Measurements from ENCODE around the gene CCDC66. TPM values are rescaled to one million over a fixed set of nuclear protein-coding genes. Genes with fewer than 3 reads are reported as not detected.

Gene CCDC66
- total RNA-seq, 4 donors from 2014 or later, result 43.5 to 77.9 (median 65.7) TPM

DNA sequence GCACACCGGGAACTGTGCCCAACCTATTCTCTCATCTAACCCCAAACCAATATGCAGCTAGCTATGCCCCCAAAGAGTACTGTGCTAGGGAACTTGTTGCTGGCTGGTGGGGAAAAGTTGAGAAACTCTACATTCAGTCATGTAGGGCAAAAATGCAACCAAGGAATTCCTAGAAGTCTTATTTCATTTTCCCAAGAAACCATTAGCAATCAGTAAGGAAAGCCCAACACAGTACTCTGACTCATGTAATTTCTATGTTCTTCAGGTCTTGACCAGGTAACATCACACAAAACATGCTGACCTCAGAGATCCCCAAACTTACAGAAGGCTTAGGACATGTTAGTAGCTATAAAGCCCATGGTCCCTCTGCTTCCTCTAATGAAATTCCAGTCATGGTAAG is 74.0 kb downstream of the CCDC66 start:
- Histone ChIP-seq H3K27me3 (no peaks in the 10 kb centered on the region), H3K9me3 (no peaks in the 10 kb centered on the region), H3K36me3 (no peaks in the 10 kb centered on the region), H3K4me1 (no peaks in the 10 kb centered on the region), H3K4me3 (no peak overlapping the region), H3K27ac (no peak overlapping the region)
- intact Hi-C loops (cut with DNase I; ENCODE audit: low total_unique reads), result no loop called here
- no peak for DNase-seq
- TF ChIP-seq, protein P1, sequence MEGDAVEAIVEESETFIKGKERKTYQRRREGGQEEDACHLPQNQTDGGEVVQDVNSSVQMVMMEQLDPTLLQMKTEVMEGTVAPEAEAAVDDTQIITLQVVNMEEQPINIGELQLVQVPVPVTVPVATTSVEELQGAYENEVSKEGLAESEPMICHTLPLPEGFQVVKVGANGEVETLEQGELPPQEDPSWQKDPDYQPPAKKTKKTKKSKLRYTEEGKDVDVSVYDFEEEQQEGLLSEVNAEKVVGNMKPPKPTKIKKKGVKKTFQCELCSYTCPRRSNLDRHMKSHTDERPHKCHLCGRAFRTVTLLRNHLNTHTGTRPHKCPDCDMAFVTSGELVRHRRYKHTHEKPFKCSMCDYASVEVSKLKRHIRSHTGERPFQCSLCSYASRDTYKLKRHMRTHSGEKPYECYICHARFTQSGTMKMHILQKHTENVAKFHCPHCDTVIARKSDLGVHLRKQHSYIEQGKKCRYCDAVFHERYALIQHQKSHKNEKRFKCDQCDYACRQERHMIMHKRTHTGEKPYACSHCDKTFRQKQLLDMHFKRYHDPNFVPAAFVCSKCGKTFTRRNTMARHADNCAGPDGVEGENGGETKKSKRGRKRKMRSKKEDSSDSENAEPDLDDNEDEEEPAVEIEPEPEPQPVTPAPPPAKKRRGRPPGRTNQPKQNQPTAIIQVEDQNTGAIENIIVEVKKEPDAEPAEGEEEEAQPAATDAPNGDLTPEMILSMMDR (IDR thresholded peaks at IDR 0.05), result no peak
- TF ChIP-seq POLR2A (IDR thresholded peaks at IDR 0.05), result no peak

GRCh38 chr3:56633181-56633580 is 76.2 kb downstream of the CCDC66 start:
- no peaks in the 10 kb centered on the region for H3K27me3 ChIP-seq
- no peaks in the 10 kb centered on the region for H3K9me3 ChIP-seq
- no peak overlapping the region for H3K27ac ChIP-seq
- intact Hi-C loops (cut with DNase I; ENCODE audit: low total_unique reads), result no loop called here
- H3K4me3 ChIP-seq, result no peak overlapping the region
- TF ChIP-seq, protein P1 (IDR thresholded peaks at IDR 0.05), result no peak
- no peak for TF ChIP-seq POLR2A (IDR thresholded peaks at IDR 0.05)
- H3K36me3 ChIP-seq, result no peaks in the 10 kb centered on the region
- H3K4me1 ChIP-seq, result no peaks in the 10 kb centered on the region
- no peak for DNase-seq

- no peak overlapping the region for H3K4me3 ChIP-seq
- H3K4me1 ChIP-seq, result no peaks in the 10 kb centered on the region
- no peaks in the 10 kb centered on the region for H3K9me3 ChIP-seq
- no peaks in the 10 kb centered on the region for H3K27me3 ChIP-seq
- no peak overlapping the region for H3K27ac ChIP-seq
- no peak for DNase-seq
- intact Hi-C loops (cut with DNase I; ENCODE audit: low total_unique reads), result no loop called here
- TF ChIP-seq POLR2A (IDR thresholded peaks at IDR 0.05), result no peak
- TF ChIP-seq, protein P1 (IDR thresholded peaks at IDR 0.05), result no peak
- no peaks in the 10 kb centered on the region for H3K36me3 ChIP-seq
Observed at GRCh38 chr3:56633602-56634535, 76.9 kb downstream of the CCDC66 start.

DNA sequence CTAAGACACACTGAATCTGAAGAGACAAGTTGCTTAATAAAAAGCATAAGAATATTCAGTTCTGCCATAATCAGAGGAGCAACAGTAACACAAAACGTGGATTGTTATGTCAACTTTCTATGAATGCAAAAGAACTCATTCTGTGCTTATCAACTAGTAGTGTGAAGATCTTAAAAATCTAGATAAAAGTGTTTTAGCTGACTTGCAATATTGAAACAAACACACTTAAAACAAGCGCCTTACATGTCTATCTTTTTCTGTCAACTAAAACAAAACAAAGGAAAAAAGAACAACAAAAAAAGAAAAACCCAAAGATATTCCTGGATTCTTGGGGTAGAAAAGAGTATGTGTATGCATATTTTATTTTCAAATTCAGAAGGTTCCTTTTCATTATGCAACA is 88.4 kb downstream of the CCDC66 start:
- intact Hi-C loops (cut with DNase I; ENCODE audit: low total_unique reads), result no loop called here
- H3K27ac ChIP-seq, result no peak overlapping the region
- H3K4me3 ChIP-seq, result no peak overlapping the region
- no peak for DNase-seq
- H3K9me3 ChIP-seq, result no peaks in the 10 kb centered on the region
- H3K4me1 ChIP-seq, result no peaks in the 10 kb centered on the region
- no peaks in the 10 kb centered on the region for H3K27me3 ChIP-seq
- no peaks in the 10 kb centered on the region for H3K36me3 ChIP-seq
- TF ChIP-seq POLR2A (IDR thresholded peaks at IDR 0.05), result no peak
- TF ChIP-seq, protein P1 (IDR thresholded peaks at IDR 0.05), result no peak

DNA sequence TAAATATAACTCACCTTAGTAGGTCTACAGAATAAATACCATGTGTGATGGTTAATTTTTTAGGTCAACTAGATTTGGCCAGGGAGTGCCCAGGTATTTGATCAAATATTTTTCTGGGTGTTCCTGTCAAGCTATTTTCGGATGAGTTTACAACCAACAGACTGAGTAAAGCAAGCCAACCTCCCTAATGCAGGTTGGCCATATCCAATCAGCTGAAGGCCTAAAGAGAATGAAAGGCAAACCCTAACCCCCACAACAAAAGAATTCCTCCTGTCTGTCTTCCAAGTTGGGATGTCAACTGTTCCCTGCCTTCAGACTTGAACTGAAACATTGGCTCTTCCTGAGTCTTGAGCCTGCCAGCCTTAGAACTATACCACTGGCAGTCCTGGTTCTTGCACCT is 97.5 kb downstream of the CCDC66 start:
- H3K4me1 ChIP-seq, result no peaks in the 10 kb centered on the region
- no peak for DNase-seq
- H3K36me3 ChIP-seq, result no peaks in the 10 kb centered on the region
- no peak overlapping the region for H3K27ac ChIP-seq
- no peaks in the 10 kb centered on the region for H3K27me3 ChIP-seq
- no peaks in the 10 kb centered on the region for H3K9me3 ChIP-seq
- H3K4me3 ChIP-seq, result no peak overlapping the region
- intact Hi-C loops (cut with DNase I; ENCODE audit: low total_unique reads), result no loop called here
- TF ChIP-seq, protein P1 (IDR thresholded peaks at IDR 0.05), result no peak
- TF ChIP-seq POLR2A (IDR thresholded peaks at IDR 0.05), result no peak

Measured in uterus (tissue), 4 donors.